Activated CD4-positive, alpha-beta T cell treated with anti-CD3 and anti-CD28 coated beads, Interleukin-2, Interleukin-4, amounts not matched to agents 100 ng/mL and 50 ng/mL, durations not matched to agents 16 hours and 8 hours (primary cell): ENCODE results near the gene SULT4A1.

ENCODE experiments used
- DNase-seq: peaks from one replicate; pipeline ENCODE4 v3.0.0-alpha.2; 2020; ENCODE audit warnings: low spot score

Gene SULT4A1

GRCh38 chr22:43802897-43803495, 59.3 kb downstream of the SULT4A1 start:
- DNase-seq, result no peak

DNA sequence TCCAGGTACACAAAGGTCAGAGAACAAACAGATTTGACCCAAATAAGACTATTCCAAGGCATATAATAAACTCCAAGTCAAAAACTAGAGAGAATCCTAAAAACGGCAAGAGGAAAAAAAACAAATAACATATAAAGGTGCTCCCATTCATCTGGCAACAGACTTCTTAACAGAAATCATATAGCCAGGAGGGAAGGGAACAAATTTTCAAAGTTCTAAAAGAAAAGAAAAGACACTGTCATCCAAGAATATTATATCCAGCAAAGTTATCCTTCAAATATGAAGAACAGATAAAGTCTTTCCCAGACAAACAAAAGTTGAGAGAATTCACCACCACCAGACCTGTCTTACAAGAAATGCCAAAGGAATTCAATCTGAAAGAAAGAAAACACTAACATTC, 61.3 kb downstream of the SULT4A1 start:
- no peak for DNase-seq

- no peak for DNase-seq
Measured at GRCh38 chr22:43798492-43798891, 63.8 kb downstream of the SULT4A1 start.

GRCh38 chr22:43796567-43796966, 65.7 kb downstream of the SULT4A1 start:
- no peak for DNase-seq

GRCh38 chr22:43795320-43795719, 67.0 kb downstream of the SULT4A1 start:
- DNase-seq, result no peak

DNA sequence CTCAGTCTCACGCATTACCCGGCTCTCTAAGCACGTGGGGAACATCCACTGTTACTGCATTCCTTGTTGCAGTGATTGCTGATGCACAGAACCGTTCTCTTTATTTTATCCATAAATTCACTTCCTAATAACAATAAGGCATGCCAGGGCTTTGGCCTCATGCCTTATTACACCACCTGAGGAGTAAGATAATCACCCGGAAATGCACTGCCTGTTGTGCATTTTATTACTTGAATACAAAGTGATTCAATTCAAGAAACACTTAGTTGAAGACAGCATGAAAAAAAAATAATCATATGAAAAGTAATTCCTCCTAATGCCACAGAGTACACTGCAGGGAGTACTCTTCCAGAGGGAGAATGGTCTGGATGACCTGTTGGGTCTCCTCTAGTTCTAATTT, 69.4 kb downstream of the SULT4A1 start:
- no peak for DNase-seq

GRCh38 chr22:43789452-43789851, 72.9 kb downstream of the SULT4A1 start:
- no peak for DNase-seq

DNA sequence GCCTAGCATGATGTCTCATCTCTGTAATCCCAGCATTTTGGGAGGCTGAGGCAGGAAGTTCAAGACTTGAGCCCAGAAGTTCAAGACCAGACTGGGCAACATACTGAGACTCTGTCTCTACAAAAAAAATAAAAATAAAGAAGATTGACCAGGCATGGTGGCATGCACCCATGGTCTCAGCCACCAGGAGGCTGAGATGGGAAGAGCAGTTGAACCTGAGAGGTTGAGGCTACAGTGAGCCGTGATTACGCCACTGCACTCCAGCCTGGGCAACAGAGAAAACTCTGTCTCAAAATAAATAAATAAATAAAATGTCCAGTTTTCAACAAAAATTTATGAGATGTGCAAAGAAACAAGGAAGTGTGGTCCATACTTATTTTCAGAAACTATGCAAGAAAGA, 78.5 kb downstream of the SULT4A1 start:
- DNase-seq, result no peak

- no peak for DNase-seq
Measured at GRCh38 chr22:43782448-43782847, 79.9 kb downstream of the SULT4A1 start.

GRCh38 chr22:43777286-43777685, 85.0 kb downstream of the SULT4A1 start:
- no peak for DNase-seq

- DNase-seq, result no peak
Measured at GRCh38 chr22:43776081-43776670, 86.1 kb downstream of the SULT4A1 start.
